Islet precursor cell (in vitro differentiated cells): Measurements from ENCODE around the gene UGT1A6.
"Not testable (repeated sequence)": the region's sequence is repeated elsewhere in the genome, so short reads cannot be mapped to it uniquely, and the experiment has no call there.

Source experiments
- DNase-seq: peaks from one replicate; pipeline ENCODE4 v3.0.0-alpha.2; 2018

UGT1A6 gene

DNA sequence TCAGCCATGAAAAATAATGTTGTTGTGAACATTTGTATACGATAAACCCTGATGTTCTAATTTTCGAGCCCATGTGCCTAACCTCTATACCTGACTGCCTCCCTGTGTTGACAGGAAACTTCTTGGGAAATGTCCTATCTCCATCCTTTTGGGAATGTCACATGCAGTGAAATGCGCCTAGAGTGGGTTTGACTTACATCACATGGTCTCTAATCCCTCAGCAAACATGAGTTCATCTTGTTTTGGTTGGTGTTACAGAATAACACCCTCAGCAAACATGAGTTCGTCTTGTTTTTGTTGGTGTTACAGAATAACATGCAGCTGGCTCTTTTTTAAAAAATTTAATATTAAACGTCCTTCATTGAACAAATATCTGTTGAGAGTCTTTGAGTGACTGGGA is 4.3 kb upstream of the UGT1A6 start:
- no peak for DNase-seq

DNA sequence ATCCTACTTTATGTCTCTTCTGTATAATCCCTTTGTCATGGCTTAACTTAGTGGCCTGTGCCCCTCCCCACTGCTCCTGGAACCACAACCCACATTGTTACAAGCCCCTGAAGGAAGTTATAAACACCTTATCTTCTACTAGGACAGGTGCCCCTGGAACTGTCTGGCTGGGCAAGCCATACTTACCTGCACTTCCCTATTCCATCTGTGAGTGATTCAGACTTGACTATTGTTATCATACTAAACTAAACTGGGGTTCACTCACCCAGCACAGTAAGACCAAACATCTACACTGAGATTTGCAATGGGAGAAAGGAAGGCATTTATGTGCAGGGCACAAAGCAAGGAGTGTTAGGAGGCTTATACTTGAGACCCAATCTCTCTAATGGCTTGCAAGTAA is 3.7 kb upstream of the UGT1A6 start:
- no peak for DNase-seq

DNA sequence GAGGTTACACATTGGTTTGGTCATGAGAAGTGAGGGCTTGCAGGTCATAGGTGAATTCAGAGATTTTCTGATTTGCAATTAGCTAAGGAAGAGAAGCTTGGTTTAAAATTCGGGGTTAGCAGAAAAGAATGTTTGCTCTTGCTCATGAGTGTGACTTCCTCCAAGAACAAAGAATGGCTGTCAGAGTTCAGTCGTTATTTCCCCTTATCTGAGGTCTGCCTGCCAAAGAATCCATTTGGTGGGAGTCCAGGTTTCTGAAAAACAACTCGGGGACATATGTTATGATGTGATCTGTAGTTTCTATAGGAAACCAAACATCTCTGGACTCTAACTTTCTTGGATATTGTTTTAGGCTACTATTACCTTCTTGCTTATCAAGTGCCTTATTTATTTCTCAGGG is 3.2 kb upstream of the UGT1A6 start:
- DNase-seq = no peak

DNA sequence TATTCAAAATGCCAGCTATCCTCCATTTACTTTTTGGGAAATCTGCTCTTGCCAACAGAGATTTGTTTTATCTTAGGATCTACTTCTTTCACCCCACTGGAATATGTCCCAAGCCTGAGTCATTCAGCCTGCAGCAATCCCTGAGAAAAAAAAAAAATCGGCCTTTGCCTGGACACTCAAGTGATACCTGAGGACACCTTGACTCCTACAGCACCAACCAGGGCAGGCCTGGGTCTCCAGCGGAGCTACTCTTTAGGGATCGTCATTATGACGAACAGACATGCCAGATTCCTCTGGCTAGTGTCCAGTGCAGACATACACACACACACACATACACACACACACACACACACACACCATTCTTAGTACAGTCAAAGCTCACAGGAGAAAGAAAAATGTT is 2.2 kb upstream of the UGT1A6 start:
- no peak for DNase-seq

DNA sequence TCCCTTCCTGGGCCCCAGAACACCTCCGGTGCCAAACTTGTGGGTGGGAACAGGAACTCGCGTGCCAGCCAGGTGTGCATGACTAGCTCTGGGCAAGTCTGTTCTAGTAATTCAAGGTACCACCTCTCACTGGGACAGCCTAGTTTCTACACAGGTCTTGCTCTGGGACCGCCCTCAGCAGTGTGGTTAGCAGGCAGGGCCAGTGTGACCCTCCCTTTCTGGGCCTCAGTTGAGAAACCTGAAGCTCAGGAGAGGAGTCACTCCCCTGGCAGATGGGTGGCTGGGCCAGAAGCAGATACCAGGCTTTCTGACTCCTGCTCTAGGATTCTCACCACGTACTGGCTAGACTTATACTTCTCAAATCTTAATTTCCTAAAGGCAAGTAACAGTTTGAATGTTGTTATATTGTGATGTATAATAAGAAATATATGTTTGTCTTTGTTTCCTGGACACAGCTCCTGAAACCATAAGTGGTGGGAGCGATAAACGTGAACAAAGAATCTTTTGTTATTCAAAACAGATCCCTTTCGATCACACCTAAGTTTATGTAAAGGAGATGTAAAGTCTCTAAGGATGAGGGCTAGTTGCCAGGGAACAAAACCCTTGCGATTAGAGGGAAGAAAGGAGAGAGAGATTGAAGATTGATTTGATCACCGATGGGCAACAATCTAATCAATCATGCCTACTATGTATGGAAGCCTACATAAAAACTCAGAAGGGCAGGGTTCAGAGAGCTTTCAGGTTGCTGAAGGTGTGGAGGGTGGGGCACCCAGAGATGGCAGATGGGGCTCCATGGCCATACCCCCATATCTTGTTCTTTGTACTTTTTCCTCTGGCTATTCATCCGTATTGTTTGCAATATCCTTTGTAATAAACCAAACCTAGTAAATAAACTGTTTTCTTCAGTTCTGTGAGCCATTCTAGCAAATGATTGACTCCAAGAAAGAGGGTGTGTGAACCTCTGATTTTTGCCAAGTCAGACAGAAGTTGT is 952 bp upstream of the UGT1A6 start:
- DNase-seq = no peak

DNA sequence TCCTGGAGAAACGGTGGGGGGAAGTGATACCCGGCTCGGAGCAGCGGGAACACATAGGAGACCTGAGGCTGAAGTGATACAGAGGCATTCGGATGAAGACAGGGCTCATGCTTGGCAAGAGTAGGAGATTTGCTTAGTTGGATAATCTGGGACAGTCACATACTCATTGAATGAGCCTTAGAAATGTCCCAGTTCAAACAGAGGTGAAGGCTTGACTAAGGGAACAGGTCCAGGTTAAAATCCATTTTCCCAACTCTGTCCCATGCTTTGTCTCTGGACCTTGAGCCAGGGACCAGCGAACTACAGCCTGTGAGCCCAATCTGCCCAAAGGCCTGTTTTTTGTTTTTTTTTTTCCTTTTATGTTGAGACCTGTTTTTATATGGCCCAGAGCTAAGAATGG is 1.3 kb downstream of the UGT1A6 start:
- DNase-seq = no peak

DNA sequence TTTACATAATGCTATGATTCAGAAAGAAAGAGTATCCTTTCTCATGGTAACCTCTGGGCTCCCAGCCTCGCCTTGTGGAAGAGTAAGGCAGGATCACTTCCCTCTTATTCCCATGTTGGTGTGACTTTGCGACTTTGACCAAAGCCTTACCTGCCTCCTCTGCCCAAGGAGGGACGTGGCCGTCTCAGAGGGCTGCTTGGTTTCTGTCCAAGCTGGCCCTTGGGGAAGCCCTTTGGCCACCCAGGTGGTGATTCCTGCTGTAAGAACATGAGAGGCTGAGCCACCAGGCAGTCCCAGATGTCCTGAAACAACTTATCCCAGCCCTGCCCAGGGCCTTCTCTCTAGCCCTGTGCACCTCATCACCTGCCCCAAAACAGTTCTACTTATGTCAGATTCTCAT is 6.0 kb downstream of the UGT1A6 start:
- DNase-seq = no peak

DNA sequence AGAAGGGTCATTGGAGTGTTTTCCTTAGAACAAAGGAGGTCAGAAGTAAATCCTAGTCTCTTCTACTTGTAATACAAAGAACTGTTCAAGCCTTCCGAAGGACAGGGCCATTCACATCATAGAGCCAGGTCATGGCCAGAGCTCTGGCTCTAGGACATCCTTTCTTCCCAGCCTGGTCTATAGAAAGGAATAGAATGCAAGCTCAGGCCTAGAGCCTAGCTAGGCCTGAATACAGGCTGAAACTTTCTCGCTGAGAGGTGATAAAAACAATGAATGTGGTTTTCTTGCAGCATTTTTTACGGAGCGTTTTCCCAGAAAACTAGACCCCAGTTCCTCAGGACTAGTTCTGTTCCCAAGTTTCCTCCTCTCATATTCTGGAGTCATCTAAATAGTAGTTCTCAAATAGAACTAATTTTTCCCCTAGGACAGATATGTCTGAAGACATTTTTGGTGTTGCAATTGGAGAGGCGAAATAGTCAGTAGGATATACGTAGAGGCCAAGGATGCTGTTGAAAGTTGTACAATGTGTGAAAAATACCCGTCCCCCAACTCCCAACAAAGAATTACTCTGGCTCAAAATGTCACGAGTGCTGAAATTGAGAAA is 6.8 kb downstream of the UGT1A6 start:
- DNase-seq = no peak

DNA sequence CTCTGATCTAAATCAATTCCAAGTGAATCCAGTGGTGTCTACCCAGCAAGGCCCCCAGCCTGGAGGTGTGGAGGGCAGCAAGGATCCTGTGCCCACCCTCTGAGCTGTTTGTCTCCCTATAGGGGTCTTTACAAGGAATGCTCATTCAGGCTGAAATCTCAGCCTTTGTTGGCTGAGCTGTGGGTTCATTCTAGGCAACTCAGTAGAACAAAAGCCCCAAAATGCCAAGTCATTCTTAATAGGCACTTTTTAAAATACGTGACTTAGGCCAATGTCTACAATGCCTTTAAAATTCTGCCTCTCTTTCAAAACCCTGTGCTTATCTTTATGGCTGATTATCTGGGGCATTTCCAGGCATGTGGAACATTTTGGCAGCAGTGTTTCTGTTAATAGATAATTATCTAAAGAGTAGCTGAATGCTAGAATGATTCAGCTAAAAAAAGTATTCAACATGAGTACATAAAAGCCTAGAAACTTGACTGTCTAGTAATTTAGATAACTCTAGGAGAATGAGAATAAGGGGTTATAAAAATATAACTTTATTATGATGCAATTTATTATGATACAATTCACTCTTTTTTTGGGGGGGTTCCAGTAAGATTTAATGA is 7.4 kb downstream of the UGT1A6 start:
- no peak for DNase-seq

DNA sequence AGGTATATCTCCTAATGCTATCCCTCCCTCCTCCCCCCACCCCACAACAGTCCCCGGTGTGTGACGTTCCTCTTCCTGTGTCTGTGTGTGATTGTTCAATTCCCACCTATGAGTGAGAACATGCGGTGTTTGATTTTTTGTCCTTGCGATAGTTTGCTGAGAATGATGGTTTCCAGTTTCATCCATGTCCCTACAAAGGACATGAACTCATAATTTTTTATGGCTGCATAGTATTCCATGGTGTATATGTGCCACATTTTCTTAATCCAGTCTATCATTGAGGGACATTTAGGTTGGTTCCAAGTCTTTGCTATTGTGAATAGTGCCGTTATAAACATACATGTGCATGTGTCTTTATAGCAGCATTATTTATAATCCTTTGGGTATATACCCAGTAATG is 8.2 kb downstream of the UGT1A6 start:
- not testable (repeated sequence) for DNase-seq

DNA sequence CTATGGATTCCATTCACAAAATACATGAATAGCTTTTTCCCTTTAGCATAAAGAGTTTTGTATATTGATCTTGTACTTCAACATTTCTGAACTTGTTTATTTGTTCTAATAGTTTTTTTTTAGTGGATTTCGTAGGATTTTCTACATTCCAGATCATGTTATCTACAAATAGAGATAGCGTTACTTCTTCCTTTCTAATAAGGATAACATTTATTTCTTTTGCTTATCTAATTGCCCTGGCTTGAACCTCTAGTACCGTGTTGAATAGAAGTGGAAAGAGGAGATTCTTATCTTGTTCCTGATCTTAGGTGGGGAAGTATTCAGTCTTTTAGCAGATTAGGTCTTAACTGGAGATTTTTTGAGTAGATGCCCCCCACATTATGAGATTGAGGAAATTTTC is 9.5 kb downstream of the UGT1A6 start:
- no peak for DNase-seq

DNA sequence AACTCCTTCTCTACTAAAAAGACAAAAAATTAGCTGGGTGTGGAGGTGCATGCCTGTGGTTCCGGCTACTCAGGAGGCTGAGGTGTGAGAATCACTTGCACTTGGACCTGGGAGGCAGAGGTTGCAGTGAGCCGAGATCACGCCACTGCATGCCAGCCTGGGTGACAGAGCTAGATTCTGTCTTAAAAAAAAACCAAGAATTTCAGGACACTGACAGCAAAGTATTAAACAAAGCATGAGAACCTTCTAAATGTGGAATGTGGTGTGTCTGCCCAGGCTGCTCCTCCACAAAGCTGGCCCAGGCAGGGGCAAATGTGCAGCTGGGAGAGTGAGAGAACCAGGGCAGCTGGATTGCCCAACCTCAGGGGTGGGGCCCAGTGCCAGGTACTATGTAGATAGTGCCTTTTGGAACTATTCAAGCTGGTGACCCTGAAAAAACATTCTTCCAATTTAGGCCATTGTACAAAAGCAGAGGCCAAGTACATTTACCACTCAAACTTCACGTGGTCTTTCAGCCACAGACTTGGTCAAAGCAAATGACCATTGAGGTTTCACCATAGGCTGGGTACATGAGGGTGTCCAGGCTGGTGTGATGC is 13.3 kb downstream of the UGT1A6 start:
- no peak for DNase-seq

DNA sequence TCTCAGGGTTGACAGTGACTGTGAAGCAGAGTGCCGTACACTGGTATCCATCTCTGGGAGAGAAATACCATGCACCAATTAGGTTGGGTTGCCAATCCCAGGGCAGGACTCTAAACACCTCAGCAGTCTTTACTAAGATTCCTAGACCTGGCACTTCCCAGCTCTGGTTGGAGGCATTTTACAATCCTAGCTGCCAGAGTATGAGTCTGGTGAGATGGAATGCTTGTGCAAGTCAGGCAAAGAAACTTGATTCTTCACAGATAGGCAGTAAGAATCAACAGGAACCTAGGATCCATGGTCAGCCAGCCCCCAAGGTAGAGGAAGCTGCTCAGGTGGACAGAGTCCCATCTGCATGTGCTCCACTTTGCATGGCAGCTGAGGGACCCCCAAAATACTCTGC is 14.0 kb downstream of the UGT1A6 start:
- DNase-seq = peak; percentile 59

DNA sequence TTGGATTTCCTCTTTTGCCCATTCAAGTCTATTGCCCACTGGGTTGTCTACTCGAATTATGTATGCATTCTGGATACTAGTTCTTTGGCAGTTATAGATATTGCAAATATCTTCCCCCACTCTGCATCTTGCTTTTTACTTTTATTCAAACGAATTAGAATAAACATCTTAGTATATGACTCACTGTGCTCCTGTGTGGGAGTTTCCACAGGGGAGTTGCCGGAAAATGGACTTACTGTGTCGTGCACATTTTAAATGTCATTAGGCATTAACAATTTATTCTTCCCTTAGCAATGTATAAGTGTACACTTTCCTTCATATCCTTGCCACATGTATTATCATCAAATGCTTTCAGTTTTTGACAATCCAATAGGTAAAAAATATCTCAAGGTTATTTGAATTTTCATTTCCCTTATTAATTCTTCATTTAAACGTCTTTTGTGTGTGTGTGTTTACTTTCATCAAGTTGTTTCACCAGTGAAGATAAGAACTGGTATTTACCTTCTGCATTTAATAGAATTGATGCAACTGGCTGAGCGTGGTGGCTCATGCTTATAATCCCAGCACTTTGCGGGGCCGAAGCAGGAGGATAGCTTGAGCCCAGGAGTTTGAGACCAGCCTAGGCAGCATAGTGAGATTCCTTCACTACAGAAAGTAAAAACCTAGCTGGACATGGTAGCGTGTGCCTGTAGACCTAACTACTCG is 15.4 kb downstream of the UGT1A6 start:
- DNase-seq = no peak

DNA sequence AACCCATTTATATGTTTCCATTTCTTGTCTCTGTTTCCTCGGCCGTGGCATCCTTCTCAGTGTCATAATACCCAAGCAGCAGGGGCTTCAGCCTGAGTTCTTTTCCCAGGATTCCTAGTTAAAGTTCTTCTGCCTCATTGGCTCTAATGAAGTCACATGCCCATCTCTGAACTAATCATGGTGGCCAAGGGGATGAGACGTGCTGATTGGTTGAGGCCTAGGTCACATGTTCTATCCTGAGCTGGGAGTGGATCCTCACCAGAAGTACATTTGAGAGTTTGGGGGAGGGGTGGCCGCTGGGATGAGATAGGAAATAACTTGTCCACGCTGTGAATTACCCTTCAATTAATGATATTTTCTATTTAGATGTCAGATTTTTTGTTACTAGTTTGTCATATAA is 16.3 kb downstream of the UGT1A6 start:
- DNase-seq = no peak

DNA sequence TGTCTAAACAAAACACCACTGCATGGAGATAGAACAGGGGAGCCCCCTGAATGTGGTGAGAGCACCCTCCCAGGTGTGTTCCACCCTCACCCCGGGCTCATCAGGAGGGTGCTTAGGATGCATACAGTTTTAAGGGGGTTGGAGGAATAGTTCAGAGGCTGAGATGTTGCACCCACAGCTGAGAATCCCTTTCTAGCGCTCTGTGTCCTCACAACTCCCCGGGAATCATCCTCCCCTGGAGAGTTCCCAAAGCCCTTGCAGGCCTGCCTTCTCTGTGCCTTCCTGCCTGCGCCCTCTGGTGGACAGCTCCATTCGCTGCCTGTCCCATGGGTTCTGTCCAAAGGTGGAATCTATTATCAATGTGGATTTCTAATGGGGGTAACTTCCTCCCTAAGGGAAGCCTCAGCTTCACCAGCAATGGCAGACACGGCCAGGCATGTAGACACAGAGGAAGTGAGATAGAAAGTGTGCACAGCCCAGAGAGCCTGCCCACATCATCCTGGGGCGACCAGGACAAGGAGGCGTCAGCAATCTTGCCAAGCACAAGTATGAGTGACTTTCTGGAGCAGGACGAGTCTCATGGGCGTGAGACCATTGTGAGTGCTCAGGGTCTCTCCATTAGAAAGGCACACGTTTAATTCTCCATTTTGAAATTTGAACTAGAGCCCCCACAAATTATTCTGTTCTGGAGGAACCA is 18.8 kb downstream of the UGT1A6 start:
- DNase-seq = peak; percentile 87

DNA sequence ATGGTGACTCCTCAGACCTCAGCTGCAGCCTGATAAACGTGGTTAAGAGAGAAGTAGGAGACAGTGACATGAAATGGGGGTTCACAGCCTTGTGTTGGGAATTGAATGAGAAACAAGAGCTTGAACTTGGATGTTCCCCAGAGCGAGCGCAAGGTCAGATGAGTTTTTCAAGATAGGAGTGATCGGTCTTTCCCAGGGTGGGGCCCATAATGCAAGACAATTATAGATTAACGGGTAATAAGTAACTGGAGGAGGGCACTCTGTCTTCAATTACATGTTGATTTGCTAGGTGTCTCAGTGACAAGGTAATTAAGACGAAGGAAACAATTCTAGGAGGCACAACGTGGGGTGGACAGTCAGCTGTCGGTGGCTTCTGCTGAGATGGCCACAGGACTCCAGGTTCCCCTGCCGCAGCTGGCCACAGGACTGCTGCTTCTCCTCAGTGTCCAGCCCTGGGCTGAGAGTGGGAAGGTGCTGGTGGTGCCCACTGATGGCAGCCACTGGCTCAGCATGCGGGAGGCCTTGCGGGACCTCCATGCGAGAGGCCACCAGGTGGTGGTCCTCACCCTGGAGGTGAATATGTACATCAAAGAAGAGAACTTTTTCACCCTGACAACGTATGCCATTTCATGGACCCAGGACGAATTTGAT is 20.0 kb downstream of the UGT1A6 start, which contains the start of gene UGT1A5:
Gene UGT1A5, plus strand, starts transcription at position 297 of the 651 bp plus-strand sequence. Its CDS starts 85 bp downstream, at position 382.
- DNase-seq = no peak

DNA sequence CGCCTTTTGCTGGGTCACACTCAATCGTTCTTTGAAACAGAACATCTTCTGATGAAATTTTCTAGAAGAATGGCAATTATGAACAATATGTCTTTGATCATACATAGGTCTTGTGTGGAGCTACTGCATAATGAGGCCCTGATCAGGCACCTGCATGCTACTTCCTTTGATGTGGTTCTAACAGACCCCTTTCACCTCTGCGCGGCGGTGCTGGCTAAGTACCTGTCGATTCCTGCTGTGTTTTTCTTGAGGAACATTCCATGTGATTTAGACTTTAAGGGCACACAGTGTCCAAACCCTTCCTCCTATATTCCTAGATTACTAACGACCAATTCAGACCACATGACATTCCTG is 20.5 kb downstream of the UGT1A6 start:
- DNase-seq = no peak

DNA sequence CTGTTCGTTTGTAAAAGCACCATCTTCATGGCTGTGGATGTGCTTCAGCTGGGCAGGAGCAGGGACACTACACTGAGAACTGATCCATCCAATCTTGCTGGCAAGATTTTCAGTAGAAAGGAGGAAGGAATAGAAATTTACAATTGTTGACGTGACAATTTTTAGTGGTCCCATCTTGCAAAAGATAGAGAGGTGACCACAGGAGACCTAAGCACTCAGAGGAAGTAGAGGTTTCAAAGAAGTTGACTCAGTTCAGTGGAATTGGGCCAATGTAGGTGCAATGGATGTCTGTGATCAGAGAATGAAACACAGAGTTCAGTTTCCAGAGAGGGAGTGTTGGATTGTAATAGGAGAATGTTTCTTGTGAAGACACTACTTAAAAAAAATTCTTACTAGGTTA is 21.4 kb downstream of the UGT1A6 start:
- DNase-seq = no peak

DNA sequence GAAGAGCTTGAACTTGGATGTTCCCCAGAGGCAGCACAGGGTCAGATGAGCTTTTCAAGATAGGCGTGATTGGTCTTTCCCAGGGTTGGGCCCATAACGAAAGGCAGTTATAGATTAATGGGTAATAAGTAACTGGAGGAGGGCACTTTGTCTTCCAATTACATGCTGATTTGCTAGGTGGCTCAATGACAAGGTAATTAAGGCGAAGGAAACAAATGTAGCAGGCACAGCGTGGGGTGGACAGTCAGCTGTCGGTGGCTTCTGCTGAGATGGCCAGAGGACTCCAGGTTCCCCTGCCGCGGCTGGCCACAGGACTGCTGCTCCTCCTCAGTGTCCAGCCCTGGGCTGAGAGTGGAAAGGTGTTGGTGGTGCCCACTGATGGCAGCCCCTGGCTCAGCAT is 25.9 kb downstream of the UGT1A6 start, which contains the start of gene UGT1A4:
Gene UGT1A4, plus strand, starts transcription at position 185 of the 400 bp plus-strand sequence. Its CDS starts 85 bp downstream, at position 270.
- DNase-seq = no peak

DNA sequence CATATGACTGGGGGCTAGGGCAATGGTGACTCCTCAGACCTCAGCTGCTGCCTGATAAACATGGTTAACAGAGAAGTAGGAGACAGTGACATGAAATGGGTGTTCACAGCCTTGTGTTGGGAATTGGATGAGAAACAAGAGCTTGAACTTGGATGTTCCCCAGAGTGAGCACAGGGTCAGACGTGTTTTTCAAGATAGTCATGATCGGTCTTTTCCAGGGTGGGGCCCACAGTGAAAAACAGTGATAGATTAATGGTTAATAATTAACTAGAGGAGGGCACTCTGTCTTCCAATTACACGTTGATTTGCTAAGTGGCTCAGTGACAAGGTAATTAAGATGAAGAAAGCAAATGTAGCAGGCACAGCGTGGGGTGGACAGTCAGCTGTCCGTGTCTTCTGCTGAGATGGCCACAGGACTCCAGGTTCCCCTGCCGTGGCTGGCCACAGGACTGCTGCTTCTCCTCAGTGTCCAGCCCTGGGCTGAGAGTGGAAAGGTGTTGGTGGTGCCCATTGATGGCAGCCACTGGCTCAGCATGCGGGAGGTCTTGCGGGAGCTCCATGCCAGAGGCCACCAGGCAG is 36.1 kb downstream of the UGT1A6 start, which contains the start of gene UGT1A3:
Gene UGT1A3, plus strand, starts transcription at position 320 of the 579 bp plus-strand sequence. Its CDS starts 85 bp downstream, at position 405.
- no peak for DNase-seq
